ENCODE data around the gene CBX1.
"Not testable (repeated sequence)": the region's sequence is repeated elsewhere in the genome, so short reads cannot be mapped to it uniquely, and the experiment has no call there.

Gene CBX1

DNA sequence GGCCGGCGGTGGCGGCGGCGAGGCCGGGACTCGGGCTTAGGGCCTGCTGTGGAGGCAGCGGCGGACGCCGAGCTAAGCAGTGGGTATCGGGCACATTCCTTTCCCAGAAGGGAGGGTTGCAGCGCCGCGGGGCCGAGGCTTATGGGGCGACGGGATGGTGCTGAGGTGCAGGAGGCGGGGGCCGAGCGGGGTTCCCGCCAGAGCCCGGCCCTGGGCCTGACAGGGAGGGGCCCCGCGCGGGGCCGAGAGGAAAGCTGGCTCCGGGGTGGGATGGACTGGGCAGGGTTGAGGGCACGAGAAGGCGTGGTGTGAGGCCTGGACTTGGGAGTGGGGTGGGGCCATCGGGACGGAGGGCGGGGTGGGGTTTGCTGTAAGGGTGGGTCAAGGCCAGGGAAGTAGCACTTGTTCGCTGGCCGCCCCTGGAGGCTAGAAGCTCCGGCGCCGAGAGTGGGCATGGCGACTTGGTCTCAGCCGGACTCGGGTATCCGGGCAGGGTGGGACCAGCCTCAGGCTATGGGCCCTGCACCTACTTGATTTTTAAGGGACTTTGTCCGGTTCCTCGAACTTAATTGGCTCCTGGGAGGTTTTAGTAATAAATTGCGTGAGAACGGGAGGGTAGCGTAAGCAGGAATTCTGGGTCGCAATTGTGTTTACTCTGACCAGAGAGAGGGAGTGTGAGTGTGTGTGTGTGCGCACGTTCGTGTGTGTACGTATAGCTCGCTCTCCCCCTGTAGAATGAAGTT is 52.7 kb downstream of the CBX1 start:
- peak; percentile 35 for DNase-seq

DNA sequence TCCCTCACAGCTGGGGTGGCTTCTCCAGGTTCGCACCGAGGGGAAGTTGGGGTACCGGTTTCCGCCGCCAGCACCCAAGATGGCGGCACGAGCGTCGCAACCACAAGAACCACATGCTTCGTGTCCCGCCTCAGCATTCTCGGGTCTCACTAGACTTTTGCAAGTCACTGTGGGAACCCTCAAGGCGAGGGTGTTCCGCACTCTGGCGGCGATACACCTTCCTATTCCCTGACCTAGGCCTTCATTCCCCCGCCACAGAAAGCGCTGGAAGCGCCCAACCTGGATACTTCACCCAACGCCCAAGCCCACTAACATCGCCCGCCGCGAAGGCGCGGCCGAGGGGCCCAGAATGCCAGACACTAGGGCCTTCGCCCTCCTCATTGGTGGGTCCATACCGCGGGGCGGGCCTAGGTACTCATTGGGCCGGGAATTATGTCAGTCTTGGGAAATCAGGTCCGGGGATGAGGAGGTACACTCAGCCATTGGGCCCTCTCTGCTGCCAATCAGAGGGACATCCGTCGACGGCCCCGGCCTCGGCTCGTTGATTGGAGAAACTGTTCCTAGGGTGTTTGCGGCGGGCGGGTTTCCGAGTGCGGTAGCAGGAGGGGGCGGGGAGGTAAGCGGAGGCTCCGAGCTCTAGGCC is 53.4 kb downstream of the CBX1 start, which contains the start of gene NFE2L1:
TSS of gene NFE2L1 (plus strand) at position 619 of the 643 bp plus-strand sequence. CDS start 2,760 bp downstream, outside the sequence.
- DNase-seq: peak; percentile 99

GRCh38 chr17:48047113-48047740 is 54.1 kb downstream of the CBX1 start:
- no peak for DNase-seq

DNA sequence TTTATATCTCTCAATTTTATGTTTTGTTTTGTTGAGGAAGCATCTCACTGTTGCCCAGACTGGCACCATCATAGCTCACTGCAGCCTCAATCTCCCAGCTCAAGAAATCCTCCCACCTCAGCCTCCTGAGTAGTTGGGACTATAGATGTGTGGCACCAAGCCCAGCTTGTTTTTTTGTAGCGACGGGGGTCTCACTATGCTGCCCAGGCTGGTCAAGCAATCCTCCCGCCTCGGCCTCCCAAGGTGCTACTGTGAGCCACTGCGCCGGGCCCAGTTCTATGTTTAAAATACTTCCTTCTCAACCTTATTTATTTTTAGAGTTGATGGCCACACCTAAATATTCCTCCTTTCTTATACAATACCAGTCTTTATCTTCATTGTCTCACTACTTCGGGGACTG is 55.0 kb downstream of the CBX1 start:
- no peak for DNase-seq

DNA sequence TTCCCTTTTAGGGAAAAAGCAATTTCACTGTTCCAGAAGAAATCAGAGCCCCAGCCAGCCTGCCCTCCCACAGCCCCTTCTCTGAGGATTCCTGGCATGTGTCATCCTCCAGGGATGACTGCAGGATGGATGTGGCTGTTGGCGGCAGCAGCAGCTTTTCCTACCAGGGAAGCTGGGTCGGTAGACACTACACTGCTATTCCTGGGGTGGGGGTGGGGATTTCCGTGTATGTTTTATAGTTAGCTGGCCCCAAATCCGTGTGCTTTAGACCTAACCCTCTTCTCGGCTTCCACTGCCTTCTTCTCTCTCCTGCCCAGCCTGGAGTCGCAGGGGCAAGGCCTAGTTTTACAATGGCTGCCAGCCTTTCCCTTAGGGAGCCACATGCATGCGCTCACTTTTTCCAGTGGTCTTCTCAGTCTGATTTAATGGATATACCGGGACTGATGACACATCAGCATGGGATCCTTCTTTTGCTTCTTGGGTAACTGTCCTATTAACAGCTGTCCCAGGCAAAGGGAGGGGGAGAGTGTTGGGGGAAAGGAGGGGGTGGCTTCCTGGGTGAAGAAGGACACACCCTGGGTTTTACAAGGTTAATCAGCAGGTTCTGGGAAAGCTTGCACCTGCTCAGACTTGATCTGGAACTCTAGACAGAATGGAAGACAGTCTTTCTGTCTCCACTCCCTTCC is 55.8 kb downstream of the CBX1 start:
- DNase-seq: no peak

GRCh38 chr17:48044851-48045250 is 56.4 kb downstream of the CBX1 start:
- no peak for DNase-seq

- no peak for DNase-seq
Measured at GRCh38 chr17:48043176-48043575, 58.1 kb downstream of the CBX1 start.

DNA sequence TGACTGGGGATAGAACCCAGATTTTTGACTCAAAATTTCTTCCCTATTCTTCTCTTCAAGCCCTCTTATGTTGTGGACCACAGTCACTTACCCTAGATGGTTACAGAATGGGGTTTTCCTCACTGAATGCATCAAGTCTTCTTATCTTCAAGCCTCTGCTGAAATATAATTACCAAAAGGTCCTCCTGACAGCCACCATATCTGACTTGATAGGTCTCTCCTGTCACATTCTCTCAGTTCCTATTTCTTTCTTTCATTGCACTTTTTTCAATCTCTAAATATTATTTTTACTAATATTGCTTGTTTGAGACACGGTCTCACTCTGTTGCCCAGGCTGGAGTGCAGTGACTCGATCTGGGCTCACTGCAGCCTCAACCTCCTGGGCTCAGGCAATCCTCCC is 62.6 kb downstream of the CBX1 start:
- DNase-seq: no peak

GRCh38 chr17:48037838-48038323 is 63.4 kb downstream of the CBX1 start:
- no peak for DNase-seq

GRCh38 chr17:48037036-48037837 is 64.0 kb downstream of the CBX1 start, which contains the start of gene COPZ2:
TSS of gene COPZ2 (minus strand) at chr17:48037797. CDS start at chr17:48037777, 20 bp downstream.
- DNase-seq: no peak

DNA sequence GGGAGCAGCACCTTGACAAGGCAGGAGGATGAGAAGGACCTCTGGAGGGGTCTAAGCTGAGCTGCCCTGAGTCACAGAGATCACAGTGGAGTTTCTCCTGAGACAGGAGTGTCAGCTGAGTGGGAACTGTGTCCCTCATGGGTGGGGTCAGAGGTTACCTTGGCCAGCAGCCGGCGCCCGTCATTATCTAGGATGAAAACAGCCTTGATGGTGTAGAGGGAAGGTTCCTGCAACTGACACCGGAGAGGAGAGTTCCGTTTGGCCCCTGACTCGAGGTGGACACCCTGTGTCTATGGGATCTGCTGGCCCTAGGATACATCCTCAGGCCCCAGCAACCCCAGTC is 64.6 kb downstream of the CBX1 start:
- DNase-seq: no peak

- not testable (repeated sequence) for DNase-seq
Measured at GRCh38 chr17:48034734-48035133, 66.5 kb downstream of the CBX1 start.

- DNase-seq: no peak
Measured at GRCh38 chr17:48031966-48032365, 69.3 kb downstream of the CBX1 start.

DNA sequence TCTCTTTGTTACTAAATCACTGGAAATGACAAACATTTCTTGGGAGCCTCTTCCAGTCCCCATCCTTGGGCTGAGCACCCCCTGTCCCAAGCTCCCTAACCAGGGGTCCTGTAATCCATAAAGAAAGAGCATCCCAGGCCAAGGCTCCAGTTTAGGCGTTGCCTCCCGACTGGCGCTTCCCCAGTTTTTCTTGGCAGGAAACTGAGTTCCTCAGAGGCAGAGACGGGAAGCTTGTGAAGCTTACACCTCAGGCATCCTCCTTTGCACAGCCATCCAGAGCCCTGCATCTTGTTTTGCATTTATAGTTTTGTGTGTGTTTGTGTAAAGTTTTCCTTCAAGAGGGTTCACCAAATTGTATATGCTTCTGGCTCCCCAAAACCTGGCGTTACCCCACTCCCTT is 70.7 kb downstream of the CBX1 start:
- no peak for DNase-seq

- no peak for DNase-seq
Measured at GRCh38 chr17:48028736-48029135, 72.5 kb downstream of the CBX1 start.

DNA sequence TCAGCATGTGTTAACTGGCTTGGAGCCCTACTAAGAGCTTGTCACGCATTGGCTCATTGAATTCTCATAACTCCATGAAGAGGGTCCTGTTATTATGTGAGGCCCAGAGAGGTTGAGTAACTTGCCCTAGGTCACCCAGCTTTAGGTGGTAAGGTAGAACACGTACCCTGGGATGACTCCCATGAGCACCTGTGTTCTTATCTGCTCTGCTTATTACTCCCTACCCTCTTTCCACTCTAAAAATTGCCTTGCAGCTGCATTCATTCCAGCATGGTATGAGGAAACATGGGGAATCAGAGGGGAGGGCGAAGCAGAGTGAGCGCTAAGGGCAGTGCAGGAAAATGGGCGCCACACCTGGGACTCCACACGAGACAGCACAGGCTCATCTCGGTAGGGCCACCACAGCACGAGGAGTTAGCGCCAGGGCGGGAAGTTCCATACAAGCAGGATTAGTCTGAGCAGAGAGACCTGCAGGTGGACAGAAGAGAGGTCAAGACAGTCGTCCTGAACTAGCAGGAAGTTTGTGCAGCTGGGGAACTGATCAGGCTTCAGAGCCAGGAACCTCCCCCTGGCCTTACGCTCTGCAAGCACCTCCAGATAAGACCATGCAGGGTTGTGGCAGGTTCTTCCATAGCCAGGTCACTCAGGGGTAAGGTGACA is 73.8 kb downstream of the CBX1 start:
- DNase-seq: no peak

GRCh38 chr17:48026502-48027321 is 74.6 kb downstream of the CBX1 start:
- peak; percentile 88 for DNase-seq

DNA sequence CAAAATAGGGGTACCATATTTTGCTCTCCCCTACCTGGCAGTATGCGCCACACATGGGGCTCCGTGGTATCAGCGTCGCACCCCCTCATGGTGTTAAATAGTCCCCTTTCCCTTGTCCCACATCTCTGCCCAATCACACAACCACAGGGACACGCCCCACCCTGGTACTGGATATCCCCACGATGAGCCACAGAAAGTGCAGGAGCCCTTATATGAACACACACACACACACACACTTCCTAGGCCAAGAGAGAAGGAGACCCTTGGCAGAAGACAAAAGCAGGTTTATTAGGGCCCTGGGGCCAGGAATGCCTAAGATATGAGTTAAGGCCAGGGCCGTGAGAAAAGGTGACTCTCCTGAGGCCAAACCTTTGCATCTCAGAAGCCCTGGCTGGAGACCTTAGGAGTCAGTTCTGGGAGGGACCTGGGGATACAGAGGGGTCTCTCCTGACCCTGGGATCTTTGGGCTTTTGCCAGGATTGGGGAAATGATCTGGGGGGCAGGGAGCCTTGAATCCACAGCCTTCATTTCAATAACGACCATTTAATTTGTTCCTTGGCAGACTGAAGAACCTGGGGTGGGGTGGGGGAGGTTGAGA is 75.3 kb downstream of the CBX1 start:
- no peak for DNase-seq

DNA sequence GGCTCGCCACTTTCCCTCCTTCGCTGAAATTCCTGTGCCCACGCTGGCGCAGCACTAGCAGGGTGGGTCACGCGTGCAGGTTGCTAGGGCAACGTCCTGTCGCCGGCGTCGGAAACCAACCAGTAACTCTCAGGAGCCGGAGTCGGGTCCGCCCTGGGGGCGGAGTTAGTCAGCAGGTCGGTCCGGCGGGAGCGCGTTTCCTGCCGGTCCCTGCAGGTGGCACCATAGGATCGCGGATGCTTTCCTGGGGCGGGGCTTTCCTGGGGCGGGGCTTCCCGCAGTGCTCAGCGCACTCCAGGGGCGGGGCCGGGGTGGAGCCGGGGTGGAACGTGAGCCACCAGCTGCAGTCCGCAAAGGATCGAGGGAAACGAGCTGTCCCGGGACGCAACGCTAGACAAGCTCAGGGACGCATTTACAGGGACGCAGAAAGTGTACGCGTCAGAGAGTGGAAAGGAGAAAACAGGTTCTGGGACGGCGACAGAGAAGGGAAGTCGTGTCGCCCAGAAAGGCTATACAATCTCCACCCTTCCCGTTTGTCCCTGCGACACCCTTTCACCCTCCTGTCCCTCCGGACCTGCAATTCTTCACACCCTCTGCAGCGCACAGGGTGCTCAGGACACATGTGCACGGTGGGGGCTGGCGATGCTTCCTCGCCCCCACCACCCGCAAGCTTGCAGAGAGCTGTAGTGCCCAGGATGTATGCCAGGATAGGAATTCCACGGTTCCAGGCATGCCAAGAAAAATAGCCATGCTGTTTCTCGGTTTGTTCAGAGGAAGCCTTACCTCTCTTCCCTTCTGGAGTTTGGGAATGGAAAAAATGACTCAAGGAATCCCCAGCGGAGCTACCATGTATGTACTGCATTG is 76.0 kb downstream of the CBX1 start:
- DNase-seq: peak; percentile 83

All from DMS153 (cell line).